Loucy (cell line): Measurements from ENCODE around the gene ANKRD33.

Source experiments
- EZH2phosphoT487 ChIP-seq: fragments of 200-600 bp; IDR thresholded peaks from 2 replicates; pipeline ENCODE4 v1.6.1; 2018; ENCODE audit warnings: antibody characterized with exemption, mild to moderate bottlenecking, moderate library complexity, borderline replicate concordance
- TF ChIP-seq, protein P1 (sequence below): fragments of 200-600 bp; sonication (generic); conservative IDR thresholded peaks from 2 replicates; pipeline ENCODE4 v1.5.1; 2014; ENCODE audit warnings: mild to moderate bottlenecking, antibody characterized with exemption, low read length

DNA sequence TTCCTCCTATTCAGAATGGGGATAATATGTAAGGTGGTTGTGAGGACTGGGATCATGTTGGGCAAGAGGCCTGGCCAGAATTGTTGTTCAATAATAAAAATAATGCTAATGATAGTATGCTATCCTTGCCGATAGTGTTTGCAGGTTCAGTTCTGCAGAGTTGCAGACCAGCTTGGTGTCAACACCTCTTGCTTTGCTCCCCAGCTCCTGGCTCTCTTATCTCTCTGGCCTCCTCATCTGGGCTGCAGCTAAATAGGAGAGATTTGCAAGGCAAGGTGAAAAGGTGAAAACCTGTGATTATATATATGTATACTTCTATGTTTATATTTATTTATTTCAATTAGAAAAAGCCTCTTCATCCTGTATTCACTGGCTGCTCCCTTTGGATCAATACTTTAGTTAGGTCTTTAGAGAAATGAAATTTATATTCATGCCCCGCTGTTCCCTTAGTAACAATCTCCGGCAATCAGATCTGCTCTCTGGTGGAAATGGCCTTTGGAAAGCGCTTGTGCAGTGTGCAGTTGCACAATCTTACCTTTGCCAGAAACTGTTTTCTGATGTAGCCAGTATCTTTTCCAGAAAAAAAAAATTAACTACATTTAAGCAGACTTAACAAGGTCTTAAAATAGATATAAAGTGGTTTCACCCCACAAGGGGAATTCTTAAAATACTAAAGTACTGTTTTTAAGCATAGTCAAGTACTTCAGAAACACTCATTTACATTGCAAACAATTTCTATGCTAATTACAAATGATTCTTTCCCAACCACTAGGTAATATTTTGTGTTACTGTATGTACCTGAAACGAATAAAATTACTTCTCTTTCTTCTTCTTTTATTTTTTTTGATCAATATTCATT lies 44.5 kb downstream of the ANKRD33 start:
- TF ChIP-seq EZH2phosphoT487 = no peak
- TF ChIP-seq, protein P1, sequence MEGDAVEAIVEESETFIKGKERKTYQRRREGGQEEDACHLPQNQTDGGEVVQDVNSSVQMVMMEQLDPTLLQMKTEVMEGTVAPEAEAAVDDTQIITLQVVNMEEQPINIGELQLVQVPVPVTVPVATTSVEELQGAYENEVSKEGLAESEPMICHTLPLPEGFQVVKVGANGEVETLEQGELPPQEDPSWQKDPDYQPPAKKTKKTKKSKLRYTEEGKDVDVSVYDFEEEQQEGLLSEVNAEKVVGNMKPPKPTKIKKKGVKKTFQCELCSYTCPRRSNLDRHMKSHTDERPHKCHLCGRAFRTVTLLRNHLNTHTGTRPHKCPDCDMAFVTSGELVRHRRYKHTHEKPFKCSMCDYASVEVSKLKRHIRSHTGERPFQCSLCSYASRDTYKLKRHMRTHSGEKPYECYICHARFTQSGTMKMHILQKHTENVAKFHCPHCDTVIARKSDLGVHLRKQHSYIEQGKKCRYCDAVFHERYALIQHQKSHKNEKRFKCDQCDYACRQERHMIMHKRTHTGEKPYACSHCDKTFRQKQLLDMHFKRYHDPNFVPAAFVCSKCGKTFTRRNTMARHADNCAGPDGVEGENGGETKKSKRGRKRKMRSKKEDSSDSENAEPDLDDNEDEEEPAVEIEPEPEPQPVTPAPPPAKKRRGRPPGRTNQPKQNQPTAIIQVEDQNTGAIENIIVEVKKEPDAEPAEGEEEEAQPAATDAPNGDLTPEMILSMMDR = no peak
